HepG2 (cell line): Measurements from ENCODE around the gene FLRT3. TPM values are rescaled to one million over a fixed set of nuclear protein-coding genes. Genes with fewer than 3 reads are reported as not detected.

Experiments
- ATAC-seq: fragments of 200-7000 bp; cut with Tn5 transposase; 3 replicates; pipeline ENCODE4 v1.9.1; 2020; ENCODE audit warnings: mild to moderate bottlenecking, moderate library complexity
- BruUV-seq: library from RNA; stranded (reverse); fragments of 400-500 nt; replicated peaks from 2 replicates; lab custom pipeline; 2021; lab: Mats Ljungman, UMichigan
- CTCF ChIA-PET: fragments of 300-600 bp; formaldehyde crosslinking; extraction: SDS; loops from one replicate; lab custom pipeline; 2021; ENCODE audit warnings: low total read pairs, inconsistent platforms, low intra/inter-chr PET ratio; lab: Yijun Ruan, JAX
- POLR2A ChIA-PET: fragments of 350-600 bp; sonication (Branson Sonifier 250); formaldehyde crosslinking; loops from one replicate; lab custom pipeline; 2020; ENCODE audit warnings: antibody characterized with exemption, inconsistent platforms; lab: Yijun Ruan, JAX
- DNase-seq: peaks from one replicate; pipeline ENCODE4 v3.0.0-alpha.2; 2015; ENCODE audit warnings: low spot score
- FAIRE-seq: peaks from 3 replicates; lab custom pipeline; 2011; peaks lifted over from hg19 to GRCh38; lab: Jason Lieb, UNC
- H2AFZ ChIP-seq: one replicate; pipeline ENCODE4 v1.6.1; 2011; ENCODE audit warnings: low read length, inconsistent platforms
- H3K27ac ChIP-seq: fragments of 300-600 bp; 3 replicates; pipeline ENCODE4 v1.8.0; 2011; ENCODE audit warnings: mixed run types, mild to moderate bottlenecking, mixed read lengths, low read length, inconsistent platforms; ENCODE audit not compliant: insufficient read depth; ENCODE audit errors: extremely low read length
- H3K27me3 ChIP-seq, 2 experiments: fragments of 200-600 bp in 1 of 2; 2 replicates in 1 of 2; 3 replicates in 1 of 2; pipeline versions ENCODE4 v1.6.0 to v1.8.0; 2011; ENCODE audit warnings: low read length in 2 of 2, mild to moderate bottlenecking in 2 of 2, moderate library complexity in 2 of 2, inconsistent platforms in 1 of 2; ENCODE audit not compliant: insufficient read depth in 2 of 2, control insufficient read depth in 1 of 2
- H3K36me3 ChIP-seq, 2 experiments: fragments of 200-600 bp in 1 of 2; replicated peaks in 1 of 2; 2 replicates in 1 of 2; 3 replicates in 1 of 2; pipeline versions ENCODE4 v1.5.1 to v1.8.0; 2011; ENCODE audit warnings: low read length in 2 of 2, inconsistent platforms in 1 of 2; ENCODE audit not compliant: insufficient read depth in 2 of 2, control insufficient read depth in 1 of 2
- H3K4me1 ChIP-seq: 2 replicates; pipeline ENCODE4 v1.5.1; 2012; ENCODE audit warnings: low read length, inconsistent platforms; ENCODE audit not compliant: insufficient read depth
- H3K4me2 ChIP-seq: 2 replicates; pipeline ENCODE4 v1.6.0; 2011; ENCODE audit warnings: low read depth, low read length, inconsistent platforms
- H3K4me3 ChIP-seq, 3 experiments: fragments of 200-600 bp in 1 of 3; sonication (generic), shearing (Covaris generic) in 1 of 3; replicated peaks in 1 of 3; 2 replicates each; pipeline ENCODE4 v1.5.1; 2011 to 2016; ENCODE audit warnings: low read length in 3 of 3, inconsistent platforms in 2 of 3, low read depth in 2 of 3, mild to moderate bottlenecking in 2 of 3, control low read depth in 1 of 3, mixed read lengths in 1 of 3; ENCODE audit not compliant: insufficient read depth in 1 of 3
- H3K79me2 ChIP-seq: one replicate; pipeline ENCODE4 v1.6.1; 2011; ENCODE audit warnings: low read length, inconsistent platforms; ENCODE audit not compliant: insufficient read depth
- H3K9ac ChIP-seq: 2 replicates; pipeline ENCODE4 v1.6.0; 2011; ENCODE audit warnings: mild to moderate bottlenecking, low read depth, low read length, inconsistent platforms; ENCODE audit not compliant: insufficient read depth
- H3K9me3 ChIP-seq: 2 replicates; pipeline ENCODE4 v1.5.1; 2012; ENCODE audit warnings: mild to moderate bottlenecking, low read length
- H4K20me1 ChIP-seq: 2 replicates; pipeline ENCODE4 v1.6.0; 2011; ENCODE audit warnings: inconsistent platforms, mild to moderate bottlenecking, low read length, moderate library complexity; ENCODE audit not compliant: insufficient read depth
- ATF1 ChIP-seq: IDR thresholded peaks from 2 replicates; pipeline ENCODE4 v1.6.1; 2016; ENCODE audit warnings: mild to moderate bottlenecking, control low read depth
- E2F2 ChIP-seq: sonication (generic); formaldehyde crosslinking; IDR thresholded peaks from 2 replicates; pipeline ENCODE4 v1.4.0; 2020; ENCODE audit warnings: missing genetic modification reagents, borderline replicate concordance
- MXD4 ChIP-seq: IDR thresholded peaks from 2 replicates; pipeline ENCODE4 v1.6.1; 2016; ENCODE audit warnings: mild to moderate bottlenecking, missing biosample characterization, missing genetic modification reagents
- RNF2 ChIP-seq: fragments of 450-650 bp; conservative IDR thresholded peaks from 2 replicates; pipeline ENCODE4 v1.6.1; 2016; ENCODE audit warnings: low read depth
- TBL1XR1 ChIP-seq: fragments of 150-350 bp; IDR thresholded peaks from 2 replicates; pipeline ENCODE4 v1.6.1; 2014; ENCODE audit warnings: borderline replicate concordance, low read length; ENCODE audit not compliant: partially characterized antibody
- ZNF383 ChIP-seq: sonication (generic); formaldehyde crosslinking; IDR thresholded peaks from 2 replicates; pipeline ENCODE4 v1.4.0; 2020; ENCODE audit warnings: missing genetic modification reagents, mild to moderate bottlenecking, borderline replicate concordance
- ZNF552 ChIP-seq: sonication (generic); formaldehyde crosslinking; IDR thresholded peaks from 2 replicates; pipeline ENCODE4 v1.9.0; 2022; ENCODE audit warnings: missing genetic modification reagents, mild to moderate bottlenecking, borderline replicate concordance
- ZNF660 ChIP-seq: sonication (generic); formaldehyde crosslinking; IDR thresholded peaks from 2 replicates; pipeline ENCODE4 v1.5.1; 2020; ENCODE audit warnings: mild to moderate bottlenecking, low read depth, missing genetic modification reagents, borderline replicate concordance
- ZNF720 ChIP-seq: sonication (generic); formaldehyde crosslinking; IDR thresholded peaks from 2 replicates; pipeline ENCODE4 v1.4.0; 2020; ENCODE audit warnings: missing genetic modification reagents
- ZNF766 ChIP-seq: sonication (generic); formaldehyde crosslinking; IDR thresholded peaks from 2 replicates; pipeline ENCODE4 v1.5.0; 2020; ENCODE audit warnings: missing genetic modification reagents, borderline replicate concordance
- WGBS: methylation state at CpG from one replicate; pipeline ENCODE4 v1.1.6; 2017; ENCODE audit warnings: low lambda C conversion rate; 5-methylcytosine and 5-hydroxymethylcytosine counted together
- in situ Hi-C: cut with HindIII; loops from 2 replicates; pipeline ENCODE4 v1.10.0; 2017; ENCODE audit warnings: low pct_unique_long_range_greater_than_20kb; ENCODE audit not compliant: extremely low pct_ligation_motif_present
- intact Hi-C: fragments of 100-400 bp; cut with micrococcal nuclease; formaldehyde crosslinking; loops from one replicate; pipeline ENCODE4 v1.10.0; 2022; ENCODE audit not compliant: unreplicated experiment
- polyA plus RNA-seq, 8 experiments: library from polyadenylated mRNA; depleted of rRNA in 3 of 8; stranded (reverse) in 7 of 8; unstranded in 1 of 8; fragments of >200 nt; fragmentation: Illumina TruSeq in 4 of 8; extraction: Trizol in 4 of 8; gene quantifications; 2 replicates each; pipeline versions ENCODE4 v1.2.1 to v1.2.3, GENCODE V29; 2011 to 2016; ENCODE audit warnings: low read depth in 4 of 8, missing spikeins in 1 of 8, mixed read lengths in 1 of 8; ENCODE audit not compliant: insufficient read depth in 1 of 8
- total RNA-seq, 5 experiments: library from RNA; depleted of rRNA; stranded (reverse); fragments of >200 nt; fragmentation: Illumina TruSeq; extraction: Trizol; gene quantifications; 2 replicates each; pipeline ENCODE4 v1.2.3, GENCODE V29; 2016; ENCODE audit warnings: low read depth in 1 of 5

Gene FLRT3
- total and polyA plus RNA-seq, 2 of the 13 experiments (the other 11 are each of a cell fraction or from before 2014, with no cell fraction given), result 0.44 to 5.3 TPM

GRCh38 chr20:14291502-14291901 lies 45.9 kb downstream of the FLRT3 start:
- WGBS, result 8% methylated on average over 1 of the region's 1 CpG
- H3K27me3 ChIP-seq, result no peaks in the 10 kb centered on the region
- H3K4me1 ChIP-seq, result no peaks in the 10 kb centered on the region
- H3K4me3 ChIP-seq, result no peak overlapping the region
- FAIRE-seq (no peak), ATAC-seq (no peak), DNase-seq (no peak)
- no peak for TF ChIP-seq ZNF660 (CRISPR knock-in tag)
- TF ChIP-seq TBL1XR1, result no peak
- no peak for TF ChIP-seq ZNF383 (CRISPR knock-in tag)
- TF ChIP-seq ZNF552 (CRISPR knock-in tag), result no peak
- no peak for TF ChIP-seq E2F2 (CRISPR knock-in tag)
- TF ChIP-seq ZNF720, result no peak
- TF ChIP-seq ATF1 (CRISPR knock-in tag), result no peak
- no peak for TF ChIP-seq RNF2
- no peak for TF ChIP-seq ZNF766
- no peak for TF ChIP-seq MXD4
- H3K9ac ChIP-seq, result no peak overlapping the region
- H3K9me3 ChIP-seq, result no peaks in the 10 kb centered on the region
- no peaks in the 10 kb centered on the region for H4K20me1 ChIP-seq
- H3K4me2 ChIP-seq, result no peak overlapping the region
- H3K79me2 ChIP-seq, result no peaks in the 10 kb centered on the region
- POLR2A ChIA-PET, result no interaction called here
- intact Hi-C loops (loop anchor here (5.0 kb wide), 1 partner anchor 879 kb away; no protein-coding TSS in a partner anchor), in situ Hi-C loops (no loop called here)
- H3K27ac ChIP-seq, result no peak overlapping the region
- H3K36me3 ChIP-seq, result no peaks in the 10 kb centered on the region
- H2AFZ ChIP-seq, result no peak overlapping the region
- no TSS peak for BruUV-seq
- CTCF ChIA-PET, result no interaction called here
